K562 (cell line): Measurements from ENCODE around the gene SAMD10. TPM values are rescaled to one million over a fixed set of nuclear protein-coding genes. Genes with fewer than 3 reads are reported as not detected.

ENCODE experiments used
- ATAC-seq: fragments of 200-7000 bp; cut with Tn5 transposase; 3 replicates; pipeline ENCODE4 v1.9.1; 2020; ENCODE audit warnings: moderate library complexity
- BruUV-seq: library from RNA; stranded (reverse); fragments of 400-500 nt; replicated peaks from 2 replicates; lab custom pipeline; 2021; lab: Mats Ljungman, UMichigan
- CTCF ChIA-PET: fragments of 300-600 bp; formaldehyde crosslinking; extraction: SDS; loops from one replicate; lab custom pipeline; 2021; ENCODE audit warnings: low intra/inter-chr PET ratio; lab: Yijun Ruan, JAX
- POLR2A ChIA-PET: fragments of 300-600, 350-650 bp; sonication (Branson Sonifier 250); formaldehyde crosslinking; extraction: SDS; loops from one replicate; lab custom pipeline; 2021; ENCODE audit warnings: antibody characterized with exemption, inconsistent platforms; lab: Yijun Ruan, JAX
- DNase-seq, 4 experiments: peaks; one replicate each; pipeline versions ENCODE4 v3.0.0 to v3.0.0-alpha.2; 2011 to 2018; ENCODE audit warnings: low spot score in 3 of 4, mixed read lengths in 3 of 4; ENCODE audit errors: extremely low read depth in 1 of 4
- FAIRE-seq: peaks from 2 replicates; lab custom pipeline; 2011; peaks lifted over from hg19 to GRCh38; lab: Jason Lieb, UNC
- H2AFZ ChIP-seq: 2 replicates; pipeline ENCODE4 v1.6.0; 2011; ENCODE audit warnings: low read depth, low read length, control low read depth, inconsistent platforms
- H3K27ac ChIP-seq: fragments of 200-600 bp; 3 replicates; pipeline ENCODE4 v1.8.0; 2011; ENCODE audit warnings: low read depth, mild to moderate bottlenecking, control low read depth, inconsistent platforms, low read length, moderate library complexity, mixed read lengths; ENCODE audit errors: extremely low read depth
- H3K27me3 ChIP-seq, 2 experiments: fragments of 300-600 bp in 1 of 2; 2 replicates in 1 of 2; 3 replicates in 1 of 2; pipeline versions ENCODE4 v1.6.0 to v1.8.0; 2011; ENCODE audit warnings: inconsistent platforms in 2 of 2, low read length in 2 of 2, mild to moderate bottlenecking in 1 of 2, mixed read lengths in 1 of 2, moderate library complexity in 1 of 2; ENCODE audit not compliant: control insufficient read depth in 2 of 2, insufficient read depth in 2 of 2
- H3K36me3 ChIP-seq: fragments of 300-600 bp; 3 replicates; pipeline ENCODE4 v1.8.0; 2011; ENCODE audit warnings: mild to moderate bottlenecking, low read length, inconsistent platforms; ENCODE audit not compliant: control insufficient read depth, insufficient read depth
- H3K4me1 ChIP-seq, 2 experiments: fragments of 200-600 bp in 1 of 2; replicated peaks in 1 of 2; 2 replicates in 1 of 2; 3 replicates in 1 of 2; pipeline versions ENCODE4 v1.5.1 to v1.8.0; 2011; ENCODE audit warnings: inconsistent platforms in 2 of 2, low read length in 2 of 2, mild to moderate bottlenecking in 1 of 2, mixed read lengths in 1 of 2, moderate library complexity in 1 of 2; ENCODE audit not compliant: control insufficient read depth in 2 of 2, insufficient read depth in 2 of 2
- H3K4me2 ChIP-seq: 2 replicates; pipeline ENCODE4 v1.6.1; 2011; ENCODE audit warnings: low read length, control low read depth, inconsistent platforms, mixed read lengths; ENCODE audit not compliant: insufficient read depth
- H3K4me3 ChIP-seq: fragments of 200-600 bp; sonication (generic), shearing (Covaris generic); 2 replicates; pipeline ENCODE4 v1.5.1; 2016; ENCODE audit warnings: control low read depth, inconsistent platforms
- H3K79me2 ChIP-seq: fragments of 200-600 bp; 3 replicates; pipeline ENCODE4 v1.8.0; 2011; ENCODE audit warnings: low read length, inconsistent platforms; ENCODE audit not compliant: control insufficient read depth, insufficient read depth
- H3K9ac ChIP-seq, 2 experiments: 2 replicates each; pipeline versions ENCODE4 v1.6.0 to v1.6.1; 2011; ENCODE audit warnings: low read depth in 2 of 2, low read length in 2 of 2, control low read depth in 1 of 2, inconsistent platforms in 1 of 2, mild to moderate bottlenecking in 1 of 2, mixed read lengths in 1 of 2; ENCODE audit not compliant: insufficient read depth in 1 of 2
- H3K9me1 ChIP-seq: one replicate; pipeline ENCODE4 v1.6.0; 2011; ENCODE audit warnings: inconsistent platforms, mild to moderate bottlenecking, low read length, moderate library complexity; ENCODE audit not compliant: control insufficient read depth, insufficient read depth
- H3K9me3 ChIP-seq: replicated peaks from 2 replicates; pipeline ENCODE4 v1.5.1; 2011; ENCODE audit warnings: low read depth, low read length, inconsistent platforms; ENCODE audit not compliant: control insufficient read depth, insufficient read depth
- H4K20me1 ChIP-seq: replicated peaks from 2 replicates; pipeline ENCODE4 v1.6.1; 2011; ENCODE audit warnings: low read length, inconsistent platforms, mixed read lengths; ENCODE audit not compliant: control insufficient read depth, insufficient read depth
- ARNT ChIP-seq, 2 experiments: fragments of 450-650 bp; IDR thresholded peaks; 2 replicates each; pipeline ENCODE4 v1.6.1; 2016; ENCODE audit warnings: mild to moderate bottlenecking in 1 of 2
- BRCA1 ChIP-seq, 2 experiments: fragments of 450-650 bp in 1 of 2; sonication (generic) in 1 of 2; formaldehyde crosslinking in 1 of 2; IDR thresholded peaks; 2 replicates each; pipeline versions ENCODE4 v1.5.0 to v1.6.1; 2017 to 2020; ENCODE audit warnings: mild to moderate bottlenecking in 1 of 2, missing genetic modification reagents in 1 of 2
- C11orf30 ChIP-seq: fragments of 450-650 bp; IDR thresholded peaks from 2 replicates; pipeline ENCODE4 v1.6.1; 2016; ENCODE audit warnings: low read depth, mild to moderate bottlenecking
- CBX5 ChIP-seq: IDR thresholded peaks from 2 replicates; pipeline ENCODE4 v1.6.1; 2014; ENCODE audit warnings: low read depth, borderline replicate concordance
- CEBPB ChIP-seq: fragments of 450-650 bp; IDR thresholded peaks from 2 replicates; pipeline ENCODE4 v1.6.1; 2016; ENCODE audit warnings: missing genetic modification characterization, missing compliant biosample characterization
- CEBPZ ChIP-seq: fragments of 150-350 bp; IDR thresholded peaks from 2 replicates; pipeline ENCODE4 v1.6.1; 2014; ENCODE audit warnings: low read depth, mild to moderate bottlenecking, low read length, borderline replicate concordance
- CHCHD3 ChIP-seq: fragments of 250-450 bp; sonication (Bioruptor Pico); IDR thresholded peaks from 2 replicates; pipeline ENCODE4 v2.1.2; 2022; ENCODE audit warnings: mild to moderate bottlenecking
- DPF2 ChIP-seq: fragments of 450-650 bp; IDR thresholded peaks from 2 replicates; pipeline ENCODE4 v1.6.1; 2016
- EP300 ChIP-seq: IDR thresholded peaks from 2 replicates; pipeline ENCODE4 v1.6.1; 2012; ENCODE audit warnings: low read length, improper control_type of control experiment
- FIP1L1 ChIP-seq: fragments of 200-400 bp; formaldehyde crosslinking; IDR thresholded peaks from 2 replicates; pipeline ENCODE4 v1.6.1; 2018; ENCODE audit warnings: mild to moderate bottlenecking, low read depth, low read length; ENCODE audit not compliant: poor library complexity, severe bottlenecking
- FOXA3 ChIP-seq, 2 experiments: fragments of 450-650 bp in 1 of 2; sonication (generic) in 1 of 2; formaldehyde crosslinking; IDR thresholded peaks in 1 of 2; conservative IDR thresholded peaks in 1 of 2; 2 replicates each; pipeline versions ENCODE4 v1.4.0 to v1.8.0; 2020 to 2022; ENCODE audit warnings: mild to moderate bottlenecking in 2 of 2, missing genetic modification reagents in 1 of 2
- FOXM1 ChIP-seq, 2 experiments: fragments of 450-650 bp in 1 of 2; sonication (generic) in 1 of 2; formaldehyde crosslinking in 1 of 2; IDR thresholded peaks; 2 replicates each; pipeline versions ENCODE4 v1.6.1 to v1.9.0; 2017 to 2022; ENCODE audit warnings: low read depth in 2 of 2, mild to moderate bottlenecking in 2 of 2, missing genetic modification reagents in 1 of 2, moderate library complexity in 1 of 2
- GABPA ChIP-seq: fragments of 200-800 bp; sonication (Bioruptor generic); conservative IDR thresholded peaks from 2 replicates; pipeline ENCODE4 v1.6.1; 2016; ENCODE audit warnings: low read depth, missing genetic modification characterization, missing compliant biosample characterization
- HIVEP1 ChIP-seq: fragments of 250-450 bp; sonication (Bioruptor Pico); IDR thresholded peaks from 2 replicates; pipeline ENCODE4 v1.4.0; 2020; ENCODE audit warnings: mild to moderate bottlenecking
- KLF10 ChIP-seq: fragments of 250-450 bp; sonication (Bioruptor Pico); IDR thresholded peaks from 2 replicates; pipeline ENCODE4 v1.6.1; 2021; ENCODE audit warnings: matching md5 sums
- RB1 ChIP-seq: fragments of 450-650 bp; IDR thresholded peaks from 2 replicates; pipeline ENCODE4 v1.6.1; 2017; ENCODE audit warnings: low read depth, mild to moderate bottlenecking
- SPI1 ChIP-seq: IDR thresholded peaks from 2 replicates; pipeline ENCODE4 v1.6.1; 2011; ENCODE audit warnings: low read depth, low read length, control low read depth, borderline replicate concordance
- SRSF7 ChIP-seq: fragments of 200-400 bp; formaldehyde crosslinking; optimal IDR thresholded peaks from 2 replicates; pipeline ENCODE3; 2017; ENCODE audit warnings: mild to moderate bottlenecking, low read depth, low read length
- TARDBP ChIP-seq: fragments of 450-650 bp; IDR thresholded peaks from 2 replicates; pipeline ENCODE4 v1.6.1; 2016
- ZNF280B ChIP-seq: fragments of 250-450 bp; sonication (Bioruptor Pico); IDR thresholded peaks from 2 replicates; pipeline ENCODE4 v1.5.1; 2021; ENCODE audit warnings: mild to moderate bottlenecking
- WGBS: fragments of 100-300 bp; shearing (Covaris generic); methylation state at CpG from one replicate; pipeline ENCODE4 v1.1.6; 2016; ENCODE audit warnings: low coverage, mixed read lengths; ENCODE audit not compliant: insufficient coverage; ENCODE audit errors: missing lambda C conversion rate; 5-methylcytosine and 5-hydroxymethylcytosine counted together
- in situ Hi-C: fragments of 300-500 bp; cut with MboI; formaldehyde crosslinking; loops from 4 replicates; pipeline ENCODE4 v1.15.0; 2018; ENCODE audit warnings: inconsistent platforms, mixed read lengths
- intact Hi-C: fragments of 100-400 bp; cut with micrococcal nuclease; formaldehyde crosslinking; loops from 2 replicates; pipeline ENCODE4 v1.14.2; 2022
- polyA plus RNA-seq, 8 experiments: library from polyadenylated mRNA; depleted of rRNA in 4 of 8; stranded (reverse) in 5 of 8; unstranded in 3 of 8; fragments of >200 nt; fragmentation: Nextera tagmentation in 2 of 8; fragmentation: Illumina TruSeq in 1 of 8; extraction: Ambion mirVana in 2 of 8; extraction: Trizol in 1 of 8; gene quantifications; 2 replicates each; pipeline versions ENCODE4 v1.2.1 to v1.2.3, GENCODE V29; 2011 to 2014; ENCODE audit warnings: inconsistent platforms in 1 of 8, missing spikeins in 1 of 8
- total RNA-seq, 7 experiments: library from RNA; depleted of rRNA in 6 of 7; stranded (reverse); fragments of >200 nt in 6 of 7; fragmentation: Illumina TruSeq in 2 of 7; extraction: Trizol in 2 of 7; gene quantifications; 2 replicates each; pipeline versions ENCODE4 v1.2.1 to v1.2.3, GENCODE V29; 2011 to 2021; ENCODE audit warnings: low replicate concordance in 1 of 7

SAMD10 gene
- total and polyA plus RNA-seq, 9 of the 15 experiments (the other 6 are each of a cell fraction or from before 2014, with no cell fraction given): 0.37 to 15.2 (median 4.8) TPM

- FAIRE-seq (peak; percentile 37), ATAC-seq (no peak), DNase-seq (no peak)
- TF ChIP-seq DPF2: no peak
- no peak for TF ChIP-seq EP300
- no peak for TF ChIP-seq KLF10 (CRISPR knock-in tag)
- no peak for TF ChIP-seq ZNF280B (CRISPR knock-in tag)
- no peak for TF ChIP-seq FIP1L1
- TF ChIP-seq BRCA1 (IDR thresholded peaks at IDR 0.05): no peak
- TF ChIP-seq BRCA1 (CRISPR knock-in tag; IDR thresholded peaks at IDR 0.05): no peak
- no peak for TF ChIP-seq C11orf30
- no peak for TF ChIP-seq GABPA (tag)
- TF ChIP-seq SPI1: no peak
- no peak for TF ChIP-seq FOXA3 (CRISPR knock-in tag; conservative IDR thresholded peaks at IDR 0.05 in 1 of 2, IDR thresholded peaks at IDR 0.05 in 1 of 2)
- no peak for TF ChIP-seq SRSF7
- TF ChIP-seq TARDBP: no peak
- no peak for TF ChIP-seq CEBPZ
- no peak for TF ChIP-seq CEBPB (tag)
- no peak for TF ChIP-seq CBX5
- no peak for TF ChIP-seq ARNT (IDR thresholded peaks at IDR 0.05)
- no peak for TF ChIP-seq FOXM1 (IDR thresholded peaks at IDR 0.05; ENCODE audit: low read depth)
- no peak for TF ChIP-seq FOXM1 (CRISPR knock-in tag; IDR thresholded peaks at IDR 0.05; ENCODE audit: low read depth)
- TF ChIP-seq CHCHD3 (CRISPR knock-in tag): no peak
- TF ChIP-seq HIVEP1: no peak
- no peak for TF ChIP-seq RB1
- Histone ChIP-seq H3K9ac (0 out of 4 replicates have a peak overlapping the region, but pooled peaks of 1 of the 2 experiments have one; percentile 28), H2AFZ (no peak overlapping the region), H3K9me1 (no peaks in the 10 kb centered on the region), H3K4me3 (no peak overlapping the region), H4K20me1 (0 out of 2 replicates have a peak, but pooled peaks cover 4% of the 10 kb centered on the region), H3K36me3 (peaks cover 52% of the 10 kb centered on the region; the same call in 2 of the 3 replicates), H3K9me3 (no peaks in the 10 kb centered on the region), H3K27ac (no peak overlapping the region), H3K27me3 (no peaks in the 10 kb centered on the region), H3K4me2 (no peak overlapping the region), H3K4me1 (peaks cover 0 to 11% of the 10 kb centered on the region in 2 experiments; a peak in 2 of 5 replicates), H3K79me2 (peaks cover 23% of the 10 kb centered on the region)
- in situ Hi-C loops (no loop called here), intact Hi-C loops (no loop called here)
- CTCF ChIA-PET: no interaction called here
- POLR2A ChIA-PET: no interaction called here
- TSS peak; percentile 27 for BruUV-seq
- 85% methylated on average over 8 of the region's 8 CpGs for WGBS
Observed at GRCh38 chr20:63926298-63926697, 53.1 kb downstream of the SAMD10 start.
